ENCODE data around the gene TBL1X. TPM values are rescaled to one million over a fixed set of nuclear protein-coding genes. Genes with fewer than 3 reads are reported as not detected.

TBL1X gene
- total and polyA plus RNA-seq, 7 donors, result 6.5 to 25.8 (median 16.1) TPM

DNA sequence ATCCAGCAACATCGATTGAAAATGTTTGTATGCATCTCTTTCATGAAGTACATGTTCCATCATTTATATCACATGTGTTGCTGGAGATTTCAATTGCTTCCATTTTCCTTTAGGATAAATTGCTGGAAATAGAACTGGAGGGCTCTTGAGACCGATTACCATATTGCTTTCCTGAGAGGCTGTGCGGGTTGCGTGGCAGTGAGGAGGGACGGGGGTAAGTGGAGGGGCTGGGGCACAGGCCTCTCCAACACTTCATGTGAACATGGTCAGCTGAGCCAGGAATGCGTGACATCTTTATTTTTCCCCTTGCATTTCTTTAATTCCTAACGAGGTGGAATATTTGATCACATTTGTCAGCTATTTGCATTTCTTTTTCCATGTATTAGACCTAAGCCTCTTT, 144.6 kb downstream of the TBL1X start:
- TF ChIP-seq POLR2AphosphoS5 (IDR thresholded peaks at IDR 0.05) (no peak), POLR2A (IDR thresholded peaks at IDR 0.05) (no peak), EP300 (IDR thresholded peaks at IDR 0.05) (no peak)
- TF ChIP-seq, protein P1, sequence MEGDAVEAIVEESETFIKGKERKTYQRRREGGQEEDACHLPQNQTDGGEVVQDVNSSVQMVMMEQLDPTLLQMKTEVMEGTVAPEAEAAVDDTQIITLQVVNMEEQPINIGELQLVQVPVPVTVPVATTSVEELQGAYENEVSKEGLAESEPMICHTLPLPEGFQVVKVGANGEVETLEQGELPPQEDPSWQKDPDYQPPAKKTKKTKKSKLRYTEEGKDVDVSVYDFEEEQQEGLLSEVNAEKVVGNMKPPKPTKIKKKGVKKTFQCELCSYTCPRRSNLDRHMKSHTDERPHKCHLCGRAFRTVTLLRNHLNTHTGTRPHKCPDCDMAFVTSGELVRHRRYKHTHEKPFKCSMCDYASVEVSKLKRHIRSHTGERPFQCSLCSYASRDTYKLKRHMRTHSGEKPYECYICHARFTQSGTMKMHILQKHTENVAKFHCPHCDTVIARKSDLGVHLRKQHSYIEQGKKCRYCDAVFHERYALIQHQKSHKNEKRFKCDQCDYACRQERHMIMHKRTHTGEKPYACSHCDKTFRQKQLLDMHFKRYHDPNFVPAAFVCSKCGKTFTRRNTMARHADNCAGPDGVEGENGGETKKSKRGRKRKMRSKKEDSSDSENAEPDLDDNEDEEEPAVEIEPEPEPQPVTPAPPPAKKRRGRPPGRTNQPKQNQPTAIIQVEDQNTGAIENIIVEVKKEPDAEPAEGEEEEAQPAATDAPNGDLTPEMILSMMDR (IDR thresholded peaks at IDR 0.05), result no peak
- intact Hi-C loops (cut with DNase I), result no loop called here
- WGBS, 2 donors, result 88 to 93% methylated on average over 7 of the region's 7 CpGs

DNA sequence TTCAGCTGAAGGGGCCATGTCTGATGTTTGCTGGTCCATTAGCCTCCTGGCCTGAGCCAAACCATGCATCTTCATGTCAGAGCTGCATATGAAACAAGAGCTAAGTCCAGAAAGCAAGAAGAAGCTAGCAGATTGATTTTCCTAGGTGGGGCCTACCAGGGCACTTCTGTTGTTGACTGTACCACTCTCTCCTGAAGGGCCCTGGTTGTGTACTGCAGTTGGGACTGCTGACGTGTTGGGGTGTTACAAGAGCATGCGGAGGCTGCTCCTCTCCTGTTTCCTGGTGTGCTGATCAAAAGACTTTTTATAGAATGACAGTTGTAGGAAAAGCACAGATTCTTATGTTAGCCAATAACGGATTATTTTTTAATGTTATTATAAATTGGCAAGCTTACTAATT, 145.1 kb downstream of the TBL1X start:
- H3K36me3 ChIP-seq, result no peaks in the 10 kb centered on the region
- 84 to 97% methylated on average over 3 of the region's 3 CpGs for WGBS, 2 donors
- TF ChIP-seq, protein P1 (IDR thresholded peaks at IDR 0.05), result no peak
- no peak for TF ChIP-seq POLR2A (IDR thresholded peaks at IDR 0.05)
- TF ChIP-seq POLR2AphosphoS5 (IDR thresholded peaks at IDR 0.05), result no peak
- no peak for TF ChIP-seq EP300 (IDR thresholded peaks at IDR 0.05)
- H3K4me1 ChIP-seq, result no peaks in the 10 kb centered on the region
- no peak for DNase-seq
- no peaks in the 10 kb centered on the region for H3K9me3 ChIP-seq
- H3K27me3 ChIP-seq, result no peaks in the 10 kb centered on the region
- intact Hi-C loops (cut with DNase I), result no loop called here
- H3K27ac ChIP-seq, result no peak overlapping the region
- H3K4me3 ChIP-seq, result no peak overlapping the region

More for the DNA sequence above, 144.6 kb downstream of the TBL1X start:
- DNase-seq, result no peak
- Histone ChIP-seq H3K36me3 (no peaks in the 10 kb centered on the region), H3K9me3 (no peaks in the 10 kb centered on the region), H3K4me1 (no peaks in the 10 kb centered on the region), H3K4me3 (no peak overlapping the region), H3K27ac (no peak overlapping the region), H3K27me3 (no peaks in the 10 kb centered on the region)

DNA sequence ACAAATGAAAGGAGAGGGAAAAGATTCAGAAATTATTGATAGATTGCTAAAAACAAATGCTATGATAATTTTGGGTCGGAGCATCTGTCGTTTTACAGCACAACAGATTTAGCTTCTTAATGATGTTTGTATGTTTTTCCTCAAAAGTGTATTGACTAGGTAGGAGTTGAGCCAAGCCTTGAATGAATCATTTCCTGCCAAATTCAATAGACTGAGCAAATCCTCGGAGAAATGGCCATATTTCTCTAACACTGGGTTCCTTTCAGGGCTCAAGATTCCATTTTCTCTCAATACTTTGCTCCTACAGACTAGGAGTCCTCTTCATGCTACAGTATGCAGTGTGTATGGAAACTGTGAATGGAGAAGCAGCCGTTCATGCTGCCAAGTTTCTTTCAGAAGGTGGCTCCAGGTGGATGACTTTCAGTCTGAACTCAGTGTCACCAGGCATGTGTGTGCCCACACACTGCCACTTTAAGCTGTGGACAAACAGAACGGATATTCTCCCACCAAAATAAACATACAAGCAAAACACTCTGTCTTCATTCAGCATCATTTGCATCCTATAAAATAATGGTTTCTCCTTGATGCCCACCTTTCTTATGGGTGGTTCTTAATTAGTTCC, 146.0 kb downstream of the TBL1X start:
- TF ChIP-seq POLR2AphosphoS5 (IDR thresholded peaks at IDR 0.05) (no peak), POLR2A (IDR thresholded peaks at IDR 0.05) (no peak), EP300 (IDR thresholded peaks at IDR 0.05) (no peak)
- TF ChIP-seq, protein P1 (IDR thresholded peaks at IDR 0.05), result no peak
- no peak for DNase-seq
- intact Hi-C loops (cut with DNase I), result no loop called here
- WGBS, 2 donors, result 53 to 64% methylated on average over 5 of the region's 5 CpGs
- Histone ChIP-seq H3K4me3 (no peak overlapping the region), H3K27me3 (peaks cover 0 to 3% (median 0%) of the 10 kb centered on the region in 3 donors), H3K9me3 (no peaks in the 10 kb centered on the region), H3K27ac (no peak overlapping the region), H3K4me1 (no peaks in the 10 kb centered on the region), H3K36me3 (no peaks in the 10 kb centered on the region)

DNA sequence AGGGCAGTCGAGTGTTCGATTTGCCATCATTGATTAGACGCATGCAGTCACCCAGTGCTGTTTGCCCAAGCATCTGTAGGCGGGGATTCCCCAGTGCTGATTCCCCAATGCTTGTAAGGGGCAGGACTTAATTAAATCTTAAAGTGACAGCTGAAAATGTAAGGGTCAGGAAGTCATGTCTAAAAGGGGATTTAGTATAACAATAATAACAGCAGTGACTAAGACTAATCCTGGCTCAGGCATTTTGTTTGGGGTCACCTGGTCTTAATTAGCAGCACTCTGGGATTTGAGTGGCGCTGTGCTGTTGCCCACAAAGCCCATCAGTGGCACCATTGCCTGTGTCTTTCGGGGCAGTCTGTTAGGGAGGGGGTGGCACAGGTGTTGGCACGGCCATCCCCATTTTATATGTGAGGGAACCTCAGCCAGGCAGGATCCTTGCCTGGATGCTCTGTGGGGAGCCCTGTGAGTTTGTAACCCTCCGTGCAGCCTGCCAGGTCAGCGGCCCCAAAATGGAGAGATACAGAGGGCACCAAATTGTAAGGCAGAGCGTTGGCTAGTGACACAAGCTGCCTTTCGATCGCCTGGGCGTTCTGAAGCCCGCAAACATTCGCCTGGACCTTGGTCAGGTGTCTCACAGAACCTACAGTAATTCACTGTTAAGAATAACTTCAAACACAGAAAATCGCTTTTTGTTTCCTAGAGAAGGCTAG, 146.7 kb downstream of the TBL1X start:
- H3K9me3 ChIP-seq, result no peaks in the 10 kb centered on the region
- intact Hi-C loops (cut with DNase I), result no loop called here
- H3K4me3 ChIP-seq, result no peak overlapping the region
- no peak overlapping the region for H3K27ac ChIP-seq
- peaks cover 0 to 3% (median 0%) of the 10 kb centered on the region in 3 donors for H3K27me3 ChIP-seq
- no peaks in the 10 kb centered on the region for H3K4me1 ChIP-seq
- no peaks in the 10 kb centered on the region for H3K36me3 ChIP-seq
- no peak for DNase-seq
- whole genome bisulfite sequencing, 2 donors, result 91 to 92% methylated on average over 16 of the region's 16 CpGs
- TF ChIP-seq POLR2A (IDR thresholded peaks at IDR 0.05) (no peak), POLR2AphosphoS5 (IDR thresholded peaks at IDR 0.05) (no peak), EP300 (IDR thresholded peaks at IDR 0.05) (no peak)
- TF ChIP-seq, protein P1 (IDR thresholded peaks at IDR 0.05), result no peak
